Memory B cell (primary cell): Measurements from ENCODE around the gene MTFR1L.
A peak's percentile ranks its signal among the peaks of the same experiment; 100 is the strongest.

Source experiments
- ATAC-seq: fragments of 150-1000 bp; cut with Tn5 transposase; 2 replicates; pipeline ENCODE4 v1.10.0; 2021; ENCODE audit warnings: low read depth, mild to moderate bottlenecking, moderate library complexity
- DNase-seq, 2 donors: peaks; one replicate each; pipeline ENCODE4 v3.0.0; 2022; ENCODE audit warnings: low spot score in 2 of 2
- H3K27ac Mint-ChIP-seq: one replicate; pipeline ENCODE4 v1.8.0; 2022; ENCODE audit warnings: mild to moderate bottlenecking, moderate library complexity, mixed read lengths
- H3K27me3 Mint-ChIP-seq: one replicate; pipeline ENCODE4 v1.8.0; 2022; ENCODE audit warnings: mixed read lengths
- H3K36me3 Mint-ChIP-seq: one replicate; pipeline ENCODE4 v1.8.0; 2022; ENCODE audit warnings: mild to moderate bottlenecking, mixed read lengths
- H3K4me1 Mint-ChIP-seq: one replicate; pipeline ENCODE4 v1.8.0; 2022; ENCODE audit warnings: mixed read lengths
- H3K4me3 Mint-ChIP-seq: one replicate; pipeline ENCODE4 v1.8.0; 2022; ENCODE audit warnings: mild to moderate bottlenecking, moderate library complexity, mixed read lengths
- H3K9me3 Mint-ChIP-seq: one replicate; pipeline ENCODE4 v1.8.0; 2022; ENCODE audit warnings: mixed read lengths

MTFR1L gene

DNA sequence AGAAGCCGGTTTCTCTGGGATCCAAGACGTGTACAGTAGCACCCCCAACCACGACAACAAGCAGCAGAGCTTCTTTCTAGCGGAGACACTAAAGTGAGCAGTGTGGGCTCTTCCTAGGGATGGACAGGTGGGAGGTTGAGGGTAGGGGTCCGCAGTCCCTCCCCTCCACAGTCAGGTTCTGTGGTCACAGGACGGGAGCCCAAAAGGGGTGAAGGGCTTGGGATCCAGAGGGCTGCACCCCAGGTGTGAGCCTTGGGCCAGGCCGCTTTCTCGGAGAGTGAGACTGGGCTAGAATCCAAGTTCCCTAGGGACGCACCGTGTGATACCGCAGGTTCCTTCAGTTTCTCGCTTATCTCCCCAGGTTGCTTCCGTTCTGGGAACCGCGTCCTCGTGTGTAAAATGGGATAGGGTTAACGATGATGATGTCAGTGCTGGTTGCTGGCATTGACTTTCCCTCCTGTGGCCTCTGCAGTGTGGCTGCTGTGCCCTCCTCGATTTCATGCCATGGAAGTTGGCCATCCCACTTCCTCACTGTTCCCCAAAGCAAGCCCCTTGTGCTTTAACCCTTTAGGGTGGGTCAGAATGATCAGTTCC is 37.0 kb upstream of the MTFR1L start:
- Mint-ChIP-seq H3K27ac (no peak overlapping the region), H3K4me1 (peaks cover 11% of the 10 kb centered on the region), H3K4me3 (no peak overlapping the region), H3K9me3 (no peaks in the 10 kb centered on the region), H3K27me3 (no peaks in the 10 kb centered on the region), H3K36me3 (no peaks in the 10 kb centered on the region)
- ATAC-seq: no peak
- no peak for DNase-seq

DNA sequence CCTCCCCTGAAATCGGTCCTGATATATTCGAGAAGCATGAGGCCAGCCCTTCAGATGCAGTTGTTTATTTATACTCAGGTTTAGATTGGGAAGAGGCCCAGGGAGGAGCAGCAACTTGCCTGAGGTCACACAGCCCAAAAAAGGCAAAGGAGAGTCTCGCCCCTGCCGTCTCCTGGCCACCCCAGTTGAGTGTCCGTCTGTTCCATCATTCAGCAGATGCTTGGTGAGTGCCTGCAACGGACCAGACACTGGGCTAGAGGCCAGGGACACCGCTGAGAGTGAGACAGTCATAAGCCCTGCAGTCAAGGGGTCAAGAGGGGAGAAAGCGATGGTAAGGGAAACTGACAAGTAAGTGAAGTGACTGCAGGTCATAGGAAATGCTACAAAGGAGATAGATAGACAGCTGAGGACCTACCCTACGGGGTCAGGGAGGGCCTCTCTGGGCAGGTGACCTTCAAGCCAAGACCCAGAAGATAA is 35.1 kb upstream of the MTFR1L start:
- no peak for DNase-seq

DNA sequence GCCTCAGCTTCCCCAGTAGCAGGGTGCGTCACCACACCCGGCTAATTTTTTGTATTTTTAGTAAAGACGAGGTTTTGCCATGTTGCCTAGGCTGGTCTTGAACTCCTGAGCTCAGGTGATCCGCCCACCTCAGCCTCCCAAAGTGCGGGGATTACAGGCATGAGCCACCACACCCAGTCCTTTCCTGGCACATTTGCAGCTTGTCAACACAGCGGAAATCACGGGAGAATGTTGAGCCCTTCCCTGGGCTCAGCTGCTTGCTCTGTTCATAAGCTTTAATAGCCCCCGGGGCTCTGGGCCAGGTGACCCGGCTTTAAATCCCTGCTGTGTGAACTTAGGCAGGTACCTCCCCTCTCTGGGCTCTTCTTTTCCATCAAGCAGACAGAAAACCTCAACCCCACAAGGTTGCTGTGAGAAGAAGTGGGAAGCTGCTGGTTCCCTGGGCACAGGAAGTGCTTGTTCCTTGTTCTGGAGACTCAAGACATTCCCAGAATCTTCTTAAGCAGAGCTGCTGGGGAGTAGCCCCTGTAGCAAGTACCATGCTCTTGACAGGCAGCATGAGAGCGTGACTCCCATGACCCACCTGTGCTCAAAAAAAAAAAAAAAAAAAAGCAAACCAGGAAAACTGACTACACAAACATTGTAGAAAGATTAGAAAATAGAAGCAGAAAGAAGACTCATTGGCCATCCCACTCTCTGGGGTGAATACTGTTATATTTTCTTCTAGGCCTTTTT is 34.3 kb upstream of the MTFR1L start:
- peaks cover 2% of the 10 kb centered on the region for H3K27me3 Mint-ChIP-seq
- no peaks in the 10 kb centered on the region for H3K4me1 Mint-ChIP-seq
- H3K9me3 Mint-ChIP-seq: no peaks in the 10 kb centered on the region
- no peaks in the 10 kb centered on the region for H3K36me3 Mint-ChIP-seq
- no peak overlapping the region for H3K4me3 Mint-ChIP-seq
- no peak for DNase-seq
- ATAC-seq: no peak
- H3K27ac Mint-ChIP-seq: no peak overlapping the region

More for the DNA sequence above, 35.1 kb upstream of the MTFR1L start:
- H3K27me3 Mint-ChIP-seq: no peaks in the 10 kb centered on the region
- no peak for ATAC-seq
- H3K4me1 Mint-ChIP-seq: no peaks in the 10 kb centered on the region
- no peaks in the 10 kb centered on the region for H3K9me3 Mint-ChIP-seq
- no peak overlapping the region for H3K4me3 Mint-ChIP-seq
- H3K36me3 Mint-ChIP-seq: no peaks in the 10 kb centered on the region
- no peak overlapping the region for H3K27ac Mint-ChIP-seq

DNA sequence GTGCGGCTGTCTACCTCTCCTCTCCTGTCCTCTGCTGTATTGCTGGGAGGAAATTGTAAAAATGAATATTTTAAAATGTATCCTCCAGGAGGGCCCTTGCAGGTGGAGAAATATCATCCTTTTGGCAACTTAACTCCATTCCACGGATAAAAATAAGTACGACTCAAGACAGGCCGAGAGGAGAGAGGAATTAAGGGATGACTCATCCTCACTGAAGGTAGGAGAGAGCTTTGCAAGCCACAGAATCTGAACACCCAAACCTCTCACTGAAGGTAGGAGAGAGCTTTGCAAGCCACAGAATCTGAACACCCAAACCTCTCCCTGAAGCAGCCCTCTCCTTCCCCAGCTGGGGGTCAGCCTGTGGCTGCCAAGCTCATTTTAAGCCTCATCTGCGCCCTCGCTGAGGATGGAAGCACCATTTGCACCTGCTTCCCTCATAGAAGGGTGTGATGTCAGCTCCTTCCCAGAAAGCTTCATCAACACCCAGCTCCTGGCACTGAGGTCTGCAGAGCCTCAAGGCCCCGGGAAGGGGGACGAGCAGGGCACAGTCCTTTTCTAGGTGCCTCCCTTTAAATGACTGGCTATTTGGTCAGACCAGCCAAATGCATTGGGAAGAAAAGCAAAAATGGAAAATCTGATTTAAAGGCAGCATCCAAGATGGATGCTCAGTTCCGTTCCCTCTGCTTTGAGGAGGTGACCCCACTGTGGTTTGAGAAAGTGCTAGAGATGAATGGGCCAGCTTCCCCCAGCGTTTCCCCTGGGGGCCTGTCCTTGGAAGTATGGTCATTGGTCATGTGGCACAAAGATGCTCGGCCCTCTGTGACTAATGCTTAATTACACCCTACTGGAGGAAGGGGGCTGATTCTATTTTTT is 32.6 kb upstream of the MTFR1L start:
- no peak for ATAC-seq
- no peak overlapping the region for H3K27ac Mint-ChIP-seq
- no peak for DNase-seq
- no peaks in the 10 kb centered on the region for H3K36me3 Mint-ChIP-seq
- H3K4me3 Mint-ChIP-seq: no peak overlapping the region
- no peaks in the 10 kb centered on the region for H3K4me1 Mint-ChIP-seq
- H3K9me3 Mint-ChIP-seq: no peaks in the 10 kb centered on the region
- peaks cover 3% of the 10 kb centered on the region for H3K27me3 Mint-ChIP-seq

DNA sequence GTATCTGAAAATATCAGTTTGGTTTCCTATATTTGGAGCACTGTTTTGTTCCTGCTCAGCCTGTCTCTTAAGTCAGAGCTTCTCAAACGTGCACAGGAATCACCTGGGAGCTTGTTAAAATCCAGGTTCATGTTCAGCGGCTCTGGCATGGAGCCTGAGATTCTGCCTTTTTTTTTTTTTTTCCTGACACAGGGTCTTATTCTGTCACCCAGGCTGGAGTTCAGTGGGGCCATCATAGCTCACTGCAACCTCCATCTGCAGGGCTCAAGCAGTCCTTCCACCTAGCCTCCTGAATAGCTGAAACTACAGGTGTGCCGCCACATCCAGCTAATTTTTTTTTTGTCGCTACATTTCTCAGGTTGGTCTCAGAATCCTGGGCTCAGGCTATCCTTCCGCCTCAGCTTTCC is 32.0 kb upstream of the MTFR1L start:
- Mint-ChIP-seq H3K36me3 (no peaks in the 10 kb centered on the region), H3K4me1 (no peaks in the 10 kb centered on the region), H3K27me3 (peaks cover 3% of the 10 kb centered on the region), H3K27ac (no peak overlapping the region), H3K9me3 (no peaks in the 10 kb centered on the region), H3K4me3 (no peak overlapping the region)
- no peak for DNase-seq
- ATAC-seq: no peak

DNA sequence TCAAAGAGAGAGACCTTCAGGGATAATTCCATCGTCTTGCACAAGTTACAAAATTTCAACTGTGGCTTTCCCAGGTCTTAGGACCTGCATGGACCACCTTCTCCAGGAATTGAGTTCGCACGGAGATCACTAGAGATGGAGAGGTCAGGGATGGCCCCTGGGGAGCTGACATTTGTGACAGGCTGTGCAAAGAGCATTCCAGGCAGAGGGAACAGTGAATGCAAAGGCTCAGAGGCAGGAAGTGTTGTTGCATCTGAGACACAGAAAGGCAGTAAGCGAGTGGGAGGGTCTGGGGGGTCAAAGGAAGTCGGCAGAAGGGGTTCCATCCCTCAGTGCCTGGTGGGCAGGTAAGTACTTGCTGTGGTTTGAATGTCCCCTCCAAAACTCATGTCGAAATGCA is 29.3 kb upstream of the MTFR1L start:
- Mint-ChIP-seq H3K27ac (no peak overlapping the region), H3K4me3 (no peak overlapping the region), H3K9me3 (no peaks in the 10 kb centered on the region), H3K27me3 (peaks cover 3% of the 10 kb centered on the region), H3K36me3 (no peaks in the 10 kb centered on the region), H3K4me1 (no peaks in the 10 kb centered on the region)
- no peak for ATAC-seq
- DNase-seq: no peak

DNA sequence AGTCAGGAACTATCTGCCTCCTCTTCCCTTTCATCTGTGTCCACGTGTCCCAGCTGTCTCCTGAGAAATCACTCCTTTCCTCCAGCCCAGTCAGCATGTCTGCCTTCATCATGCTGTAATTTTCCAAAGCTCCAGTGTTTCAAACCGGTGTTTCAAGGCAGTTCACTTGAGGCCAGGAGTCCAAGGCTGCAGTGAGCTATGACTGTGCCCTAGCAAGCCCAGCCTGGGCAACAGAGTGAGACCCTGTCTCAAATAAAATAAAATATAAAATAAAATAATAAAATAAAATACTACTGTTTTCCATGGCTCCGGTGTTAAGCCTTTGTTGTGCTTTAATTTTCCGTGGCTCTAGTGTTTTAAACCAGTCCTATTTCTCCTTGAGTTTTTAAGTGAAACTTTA is 27.6 kb upstream of the MTFR1L start:
- peaks cover 3% of the 10 kb centered on the region for H3K27me3 Mint-ChIP-seq
- ATAC-seq (no peak), DNase-seq (no peak)
- no peaks in the 10 kb centered on the region for H3K36me3 Mint-ChIP-seq
- H3K27ac Mint-ChIP-seq: no peak overlapping the region
- H3K9me3 Mint-ChIP-seq: no peaks in the 10 kb centered on the region
- no peak overlapping the region for H3K4me3 Mint-ChIP-seq
- peaks cover 9% of the 10 kb centered on the region for H3K4me1 Mint-ChIP-seq

DNA sequence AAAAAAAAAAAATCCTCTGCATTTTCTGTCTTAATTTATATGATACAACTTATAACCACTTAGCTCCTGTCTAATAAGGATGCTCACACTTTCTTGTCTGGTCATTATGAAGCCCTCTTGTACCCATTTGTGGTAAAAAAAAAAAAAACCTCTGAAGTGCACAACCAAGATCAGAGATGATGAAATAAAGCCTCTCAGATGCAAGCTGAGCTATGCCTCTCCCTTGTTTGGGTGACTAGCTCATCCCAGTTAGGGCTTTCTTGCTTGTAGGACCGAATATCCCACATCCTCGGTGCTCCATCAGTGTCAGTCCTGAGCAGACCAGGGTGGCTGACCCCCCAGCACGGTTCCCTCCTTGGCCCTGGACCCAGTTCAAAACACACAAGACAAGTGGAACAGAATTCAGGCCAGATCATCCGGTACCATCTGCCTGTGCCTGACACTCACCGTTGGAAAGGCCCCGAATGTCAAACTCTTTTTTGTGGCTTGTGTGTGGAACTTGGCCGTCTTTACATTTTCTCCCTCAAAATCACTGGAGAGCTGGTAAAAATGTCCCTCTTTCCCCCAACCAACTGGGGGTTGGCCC is 26.1 kb upstream of the MTFR1L start:
- Mint-ChIP-seq H3K4me1 (peaks cover 12% of the 10 kb centered on the region), H3K4me3 (no peak overlapping the region), H3K36me3 (no peaks in the 10 kb centered on the region), H3K9me3 (no peaks in the 10 kb centered on the region), H3K27me3 (peaks cover 3% of the 10 kb centered on the region), H3K27ac (no peak overlapping the region)
- DNase-seq (no peak), ATAC-seq (no peak)

DNA sequence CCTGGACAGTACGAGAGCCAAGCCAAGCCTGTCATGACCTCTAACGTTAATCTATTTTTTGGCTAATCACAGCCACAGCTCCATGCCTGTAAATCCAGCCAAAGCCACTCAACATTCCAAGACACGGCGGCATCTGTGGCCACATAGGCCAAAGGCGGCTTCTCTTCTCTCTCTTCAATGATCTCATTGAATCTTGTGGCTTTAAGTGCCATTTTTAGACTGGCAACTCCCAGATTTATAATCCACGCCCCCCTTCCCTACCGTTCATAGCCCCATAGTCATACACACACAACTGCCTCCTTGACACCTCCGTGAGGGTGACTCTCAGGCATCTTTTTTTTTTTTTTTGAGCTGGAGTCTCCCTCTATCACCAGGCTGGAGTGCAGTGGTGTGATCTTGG is 25.4 kb upstream of the MTFR1L start:
- no peak for DNase-seq
- Mint-ChIP-seq H3K9me3 (no peaks in the 10 kb centered on the region), H3K27ac (no peak overlapping the region), H3K4me1 (peaks cover 12% of the 10 kb centered on the region), H3K27me3 (peaks cover 3% of the 10 kb centered on the region), H3K36me3 (no peaks in the 10 kb centered on the region), H3K4me3 (no peak overlapping the region)
- no peak for ATAC-seq

DNA sequence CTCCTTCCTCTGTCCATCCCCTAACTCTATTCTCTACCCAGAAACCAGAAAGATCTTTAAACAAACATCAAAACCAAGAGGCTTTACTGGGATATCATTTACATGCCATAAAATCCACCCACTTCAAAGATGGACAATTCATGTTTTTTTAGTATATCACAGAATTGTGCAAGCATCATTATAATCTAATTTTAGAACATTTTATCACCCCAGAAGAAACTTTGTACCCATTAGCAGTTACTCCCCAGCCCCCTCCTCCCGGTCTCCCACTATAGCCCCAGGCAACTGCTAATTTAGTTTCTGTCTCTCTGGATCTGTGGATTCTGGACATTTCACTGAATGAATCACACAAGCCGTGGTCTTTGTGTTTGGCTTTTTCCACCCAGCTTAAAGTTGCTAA is 24.5 kb upstream of the MTFR1L start:
- no peaks in the 10 kb centered on the region for H3K9me3 Mint-ChIP-seq
- no peak overlapping the region for H3K4me3 Mint-ChIP-seq
- H3K27ac Mint-ChIP-seq: no peak overlapping the region
- H3K4me1 Mint-ChIP-seq: peaks cover 12% of the 10 kb centered on the region
- H3K36me3 Mint-ChIP-seq: no peaks in the 10 kb centered on the region
- no peak for ATAC-seq
- DNase-seq: no peak
- peaks cover 3% of the 10 kb centered on the region for H3K27me3 Mint-ChIP-seq

DNA sequence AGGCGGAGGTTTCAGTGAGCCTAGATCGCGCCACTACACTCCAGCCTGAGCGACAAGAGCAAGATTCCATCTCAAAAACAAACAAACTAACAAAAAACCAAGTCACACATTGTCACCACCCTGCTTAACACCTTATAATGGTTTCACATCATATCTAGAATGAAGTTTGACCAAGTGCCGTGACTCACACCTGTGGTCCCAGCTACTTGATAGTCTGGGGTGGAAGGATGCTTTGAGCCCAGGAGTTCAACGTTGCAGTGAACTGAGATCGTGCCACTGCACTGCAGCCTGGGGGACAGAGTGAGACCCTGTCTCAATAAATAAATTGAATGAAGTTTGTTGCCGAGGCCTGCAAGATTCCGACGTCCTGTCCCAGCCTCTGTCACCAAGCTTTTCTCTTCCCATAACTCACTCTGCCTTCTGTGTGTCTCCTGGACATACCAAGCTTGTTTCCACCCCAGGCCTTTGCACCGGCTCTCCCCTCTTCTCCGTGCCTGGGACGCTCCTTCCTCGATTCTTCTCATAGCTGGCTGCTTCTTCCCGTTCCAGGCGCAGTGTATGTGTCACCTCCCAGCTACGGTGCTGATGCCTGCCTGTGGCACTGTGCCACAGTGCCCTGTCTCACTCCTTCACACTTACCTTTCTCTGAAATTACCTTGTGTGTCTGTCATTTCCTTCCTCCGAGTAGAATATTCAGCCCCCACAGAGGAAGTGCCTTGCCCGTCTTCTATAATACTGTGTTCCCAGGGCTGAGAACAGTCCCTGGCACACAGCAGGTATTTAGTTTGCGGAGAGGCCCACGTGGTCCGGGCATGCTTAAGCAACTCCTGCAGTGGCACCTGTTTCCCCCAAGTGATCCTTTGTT is 23.6 kb upstream of the MTFR1L start:
- H3K4me3 Mint-ChIP-seq: no peak overlapping the region
- H3K4me1 Mint-ChIP-seq: peaks cover 18% of the 10 kb centered on the region
- H3K9me3 Mint-ChIP-seq: no peaks in the 10 kb centered on the region
- H3K27me3 Mint-ChIP-seq: no peaks in the 10 kb centered on the region
- H3K27ac Mint-ChIP-seq: no peak overlapping the region
- ATAC-seq (no peak), DNase-seq (no peak)
- H3K36me3 Mint-ChIP-seq: no peaks in the 10 kb centered on the region

DNA sequence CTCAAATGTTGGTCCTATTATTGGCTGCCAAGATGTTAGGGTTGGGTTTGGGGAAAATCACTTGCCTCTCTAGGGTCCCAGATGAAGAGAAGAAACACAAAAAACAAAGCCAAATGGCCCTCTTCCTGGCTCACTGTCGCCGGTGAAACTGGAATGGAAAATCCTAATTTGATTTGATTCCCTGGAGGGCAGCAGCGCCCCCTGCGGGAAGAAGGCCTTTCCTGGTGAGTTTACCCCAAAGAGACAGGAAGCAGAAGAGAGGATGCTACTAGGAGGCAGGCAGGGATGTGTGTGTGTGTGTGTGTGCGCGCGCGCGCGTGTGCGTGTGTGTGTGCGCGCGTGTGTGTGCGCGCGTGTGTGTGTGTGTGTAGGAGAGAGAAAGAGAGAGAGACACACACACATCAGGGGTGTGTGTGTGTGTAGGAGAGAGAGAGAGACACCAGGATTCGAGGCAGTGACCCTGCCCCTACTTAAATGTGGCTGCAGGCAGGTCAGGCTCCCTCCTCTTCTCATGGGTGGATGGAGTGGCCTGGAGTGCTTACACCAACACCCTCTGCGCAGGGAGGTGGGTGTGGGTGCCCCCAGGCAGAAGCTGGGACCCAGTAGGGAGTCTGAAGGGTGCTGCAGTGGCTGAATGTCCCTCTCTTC is 22.8 kb upstream of the MTFR1L start:
- Mint-ChIP-seq H3K9me3 (no peaks in the 10 kb centered on the region), H3K4me1 (peaks cover 18% of the 10 kb centered on the region), H3K36me3 (no peaks in the 10 kb centered on the region), H3K27me3 (no peaks in the 10 kb centered on the region), H3K4me3 (peak overlapping the region; percentile 2), H3K27ac (peak overlapping the region; percentile 4)
- DNase-seq (peak; percentile 49 to 53), ATAC-seq (peak; percentile 66)

DNA sequence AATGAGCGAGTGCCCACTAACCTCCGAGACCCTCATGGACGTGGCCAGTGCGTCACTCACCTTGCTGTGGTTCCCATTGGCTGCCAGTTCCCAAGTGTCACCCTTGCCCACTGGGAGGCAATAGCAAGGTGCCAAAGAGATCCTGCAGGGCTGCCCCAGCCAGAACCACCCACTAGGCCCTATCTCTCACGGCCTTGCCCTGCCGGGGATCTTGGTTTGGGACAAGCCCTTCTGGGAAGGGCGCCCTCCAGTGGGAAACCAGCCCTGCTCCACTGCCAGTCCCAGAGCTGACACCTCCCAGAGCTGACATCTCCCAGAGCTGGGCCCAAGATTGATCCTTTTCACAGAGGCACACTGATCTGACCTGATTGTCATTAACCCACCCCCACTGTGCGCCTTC is 21.8 kb upstream of the MTFR1L start:
- ATAC-seq (no peak), DNase-seq (no peak)
- Mint-ChIP-seq H3K36me3 (no peaks in the 10 kb centered on the region), H3K4me1 (peaks cover 23% of the 10 kb centered on the region), H3K27ac (no peak overlapping the region), H3K9me3 (no peaks in the 10 kb centered on the region), H3K27me3 (no peaks in the 10 kb centered on the region), H3K4me3 (no peak overlapping the region)
